HG03039 (cell line): Measurements from ENCODE around the gene SLC22A3.
"Not testable (repeated sequence)": the region's sequence is repeated elsewhere in the genome, so short reads cannot be mapped to it uniquely, and the experiment has no call there.

Experiments used
- ATAC-seq: cut with Tn5 transposase; IDR thresholded peaks from one replicate; pipeline ENCODE4 v1.9.1; 2021; ENCODE audit warnings: mild to moderate bottlenecking, moderate library complexity; ENCODE audit not compliant: unreplicated experiment

The SLC22A3 gene

GRCh38 chr6:160437154-160437553, 89.0 kb downstream of the SLC22A3 start:
- no peak for ATAC-seq

GRCh38 chr6:160437775-160438174, 89.6 kb downstream of the SLC22A3 start:
- ATAC-seq, result no peak

GRCh38 chr6:160438481-160438880, 90.3 kb downstream of the SLC22A3 start:
- no peak for ATAC-seq

- ATAC-seq, result no peak
These were observed 91.6 kb downstream of the SLC22A3 start for GRCh38 chr6:160439751-160440150.

GRCh38 chr6:160442151-160442550, 94.0 kb downstream of the SLC22A3 start:
- ATAC-seq, result no peak

GRCh38 chr6:160445130-160445529, 97.0 kb downstream of the SLC22A3 start:
- ATAC-seq, result no peak

- ATAC-seq, result no peak
These were observed 99.2 kb downstream of the SLC22A3 start for GRCh38 chr6:160447350-160447749.

- ATAC-seq, result not testable (repeated sequence)
These were observed 101.6 kb downstream of the SLC22A3 start for GRCh38 chr6:160449787-160450186.

- no peak for ATAC-seq
These were observed 102.7 kb downstream of the SLC22A3 start for GRCh38 chr6:160450849-160451248.

GRCh38 chr6:160454303-160454702, 106.1 kb downstream of the SLC22A3 start:
- no peak for ATAC-seq

GRCh38 chr6:160455081-160455480, 106.9 kb downstream of the SLC22A3 start:
- no peak for ATAC-seq

GRCh38 chr6:160455541-160456213, 107.5 kb downstream of the SLC22A3 start:
- ATAC-seq, result peak; percentile 63

- no peak for ATAC-seq
These were observed 108.0 kb downstream of the SLC22A3 start for GRCh38 chr6:160456214-160456546.

GRCh38 chr6:160457823-160458222, 109.6 kb downstream of the SLC22A3 start:
- no peak for ATAC-seq

GRCh38 chr6:160461641-160462040, 113.5 kb downstream of the SLC22A3 start:
- ATAC-seq, result no peak

- no peak for ATAC-seq
These were observed 113.9 kb downstream of the SLC22A3 start for GRCh38 chr6:160462116-160462515.

- ATAC-seq, result peak; percentile 88
These were observed 114.5 kb downstream of the SLC22A3 start for GRCh38 chr6:160462551-160463109.

- ATAC-seq, result no peak
These were observed 116.6 kb downstream of the SLC22A3 start for GRCh38 chr6:160464744-160465143.

- not testable (repeated sequence) for ATAC-seq
These were observed 119.2 kb downstream of the SLC22A3 start for GRCh38 chr6:160467261-160467871.

- no peak for ATAC-seq
These were observed 121.0 kb downstream of the SLC22A3 start for GRCh38 chr6:160469153-160469552.

GRCh38 chr6:160476056-160476455, 127.9 kb downstream of the SLC22A3 start:
- ATAC-seq, result not testable (repeated sequence)

- ATAC-seq, result not testable (repeated sequence)
These were observed 128.9 kb downstream of the SLC22A3 start for GRCh38 chr6:160477072-160477471.
